ENCODE measurements around the gene RASGRF1.

RASGRF1 gene

GRCh38 chr15:79093352-79093935 is 2.9 kb upstream of the RASGRF1 start:
- Histone ChIP-seq H3K9me3 (replicated peaks; ENCODE audit: low read length) (no peaks in the 10 kb centered on the region), H3K4me3 (ENCODE audit: low read length) (no peak overlapping the region), H3K4me1 (ENCODE audit: control insufficient read depth, insufficient read depth, low read length) (peaks cover 3% of the 10 kb centered on the region), H3K9ac (ENCODE audit: low read depth, low read length) (no peak overlapping the region), H3K27me3 (ENCODE audit: control insufficient read depth, insufficient read depth, low read length) (peaks cover 79% of the 10 kb centered on the region), H3K4me2 (ENCODE audit: low read length) (no peak overlapping the region), H3K36me3 (ENCODE audit: insufficient read depth, low read length) (no peaks in the 10 kb centered on the region)

GRCh38 chr15:79092382-79092781 is 1.8 kb upstream of the RASGRF1 start:
- H3K27me3 ChIP-seq (ENCODE audit: control insufficient read depth, insufficient read depth, low read length), result peaks cover 90% of the 10 kb centered on the region
- H3K4me1 ChIP-seq (ENCODE audit: control insufficient read depth, insufficient read depth, low read length), result peaks cover 3% of the 10 kb centered on the region

GRCh38 chr15:79091204-79091867 is 756 bp upstream of the RASGRF1 start:
- no peak overlapping the region for H3K4me3 ChIP-seq (ENCODE audit: low read length)
- no peaks in the 10 kb centered on the region for H3K36me3 ChIP-seq (ENCODE audit: insufficient read depth, low read length)
- no peaks in the 10 kb centered on the region for H3K9me3 ChIP-seq (replicated peaks; ENCODE audit: low read length)
- H3K4me2 ChIP-seq (ENCODE audit: low read length), result peak overlapping the region; percentile 56
- H3K27me3 ChIP-seq (ENCODE audit: control insufficient read depth, insufficient read depth, low read length), result peaks cover 91% of the 10 kb centered on the region
- H3K9ac ChIP-seq (ENCODE audit: low read depth, low read length), result no peak overlapping the region
- peaks cover 3% of the 10 kb centered on the region for H3K4me1 ChIP-seq (ENCODE audit: control insufficient read depth, insufficient read depth, low read length)

More at GRCh38 chr15:79092382-79092781, 1.8 kb upstream of the RASGRF1 start:
- no peaks in the 10 kb centered on the region for H3K36me3 ChIP-seq (ENCODE audit: insufficient read depth, low read length)
- no peak overlapping the region for H3K4me2 ChIP-seq (ENCODE audit: low read length)
- no peak overlapping the region for H3K4me3 ChIP-seq (ENCODE audit: low read length)
- no peak overlapping the region for H3K9ac ChIP-seq (ENCODE audit: low read depth, low read length)
- no peaks in the 10 kb centered on the region for H3K9me3 ChIP-seq (replicated peaks; ENCODE audit: low read length)

GRCh38 chr15:79089890-79090486 is 592 bp downstream of the RASGRF1 start:
- Histone ChIP-seq H3K27me3 (ENCODE audit: control insufficient read depth, insufficient read depth, low read length) (peaks cover 90% of the 10 kb centered on the region), H3K4me2 (ENCODE audit: low read length) (no peak overlapping the region), H3K9ac (ENCODE audit: low read depth, low read length) (no peak overlapping the region), H3K4me1 (ENCODE audit: control insufficient read depth, insufficient read depth, low read length) (peaks cover 3% of the 10 kb centered on the region), H3K36me3 (ENCODE audit: insufficient read depth, low read length) (no peaks in the 10 kb centered on the region), H3K4me3 (ENCODE audit: low read length) (no peak overlapping the region), H3K9me3 (replicated peaks; ENCODE audit: low read length) (no peaks in the 10 kb centered on the region)

DNA sequence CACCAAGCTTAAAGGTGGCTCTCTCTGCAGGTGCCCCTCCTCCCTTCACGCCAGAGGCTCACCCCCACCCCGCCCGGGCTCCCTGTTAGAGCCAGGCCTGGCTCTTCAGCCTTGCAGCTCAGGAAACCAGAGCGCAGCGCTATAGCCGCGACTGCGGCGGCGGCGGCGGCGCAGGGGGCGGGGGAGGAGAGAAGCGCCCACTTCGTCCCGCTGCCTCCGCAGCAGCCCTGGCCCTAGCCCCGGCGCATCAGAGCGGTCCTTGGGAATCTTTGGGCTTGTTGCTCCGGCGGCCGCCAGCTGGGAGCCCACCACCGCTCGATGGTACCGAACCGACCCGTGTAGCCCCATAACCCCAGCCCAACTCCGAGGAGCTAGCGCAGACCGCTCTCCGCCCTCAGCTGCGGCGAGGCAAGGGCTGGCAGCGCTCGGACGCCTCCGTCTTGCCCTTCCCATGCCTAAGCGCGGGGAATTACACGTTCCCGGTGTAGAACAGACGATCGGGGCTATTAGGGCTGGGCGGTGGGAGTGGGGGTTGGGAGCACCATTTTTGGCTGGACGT is 1.2 kb downstream of the RASGRF1 start:
- H3K4me2 ChIP-seq (ENCODE audit: low read length), result no peak overlapping the region

GRCh38 chr15:79088426-79089205 is 2.0 kb downstream of the RASGRF1 start:
- H3K36me3 ChIP-seq (ENCODE audit: insufficient read depth, low read length), result no peaks in the 10 kb centered on the region
- H3K27me3 ChIP-seq (ENCODE audit: control insufficient read depth, insufficient read depth, low read length), result peaks cover 93% of the 10 kb centered on the region
- H3K9ac ChIP-seq (ENCODE audit: low read depth, low read length), result no peak overlapping the region
- H3K4me3 ChIP-seq (ENCODE audit: low read length), result no peak overlapping the region
- peaks cover 3% of the 10 kb centered on the region for H3K4me1 ChIP-seq (ENCODE audit: control insufficient read depth, insufficient read depth, low read length)
- H3K4me2 ChIP-seq (ENCODE audit: low read length), result no peak overlapping the region
- no peaks in the 10 kb centered on the region for H3K9me3 ChIP-seq (replicated peaks; ENCODE audit: low read length)

More for the DNA sequence above, 1.2 kb downstream of the RASGRF1 start:
- peaks cover 90% of the 10 kb centered on the region for H3K27me3 ChIP-seq (ENCODE audit: control insufficient read depth, insufficient read depth, low read length)
- H3K9ac ChIP-seq (ENCODE audit: low read depth, low read length), result no peak overlapping the region
- H3K9me3 ChIP-seq (replicated peaks; ENCODE audit: low read length), result no peaks in the 10 kb centered on the region
- H3K4me1 ChIP-seq (ENCODE audit: control insufficient read depth, insufficient read depth, low read length), result peaks cover 3% of the 10 kb centered on the region
- no peaks in the 10 kb centered on the region for H3K36me3 ChIP-seq (ENCODE audit: insufficient read depth, low read length)
- no peak overlapping the region for H3K4me3 ChIP-seq (ENCODE audit: low read length)

- H3K4me1 ChIP-seq (ENCODE audit: control insufficient read depth, insufficient read depth, low read length), result peaks cover 3% of the 10 kb centered on the region
- no peaks in the 10 kb centered on the region for H3K36me3 ChIP-seq (ENCODE audit: insufficient read depth, low read length)
- H3K4me3 ChIP-seq (ENCODE audit: low read length), result no peak overlapping the region
- no peaks in the 10 kb centered on the region for H3K9me3 ChIP-seq (replicated peaks; ENCODE audit: low read length)
- H3K4me2 ChIP-seq (ENCODE audit: low read length), result no peak overlapping the region
- no peak overlapping the region for H3K9ac ChIP-seq (ENCODE audit: low read depth, low read length)
- peaks cover 98% of the 10 kb centered on the region for H3K27me3 ChIP-seq (ENCODE audit: control insufficient read depth, insufficient read depth, low read length)
These were observed 3.8 kb downstream of the RASGRF1 start for GRCh38 chr15:79086814-79087213.

DNA sequence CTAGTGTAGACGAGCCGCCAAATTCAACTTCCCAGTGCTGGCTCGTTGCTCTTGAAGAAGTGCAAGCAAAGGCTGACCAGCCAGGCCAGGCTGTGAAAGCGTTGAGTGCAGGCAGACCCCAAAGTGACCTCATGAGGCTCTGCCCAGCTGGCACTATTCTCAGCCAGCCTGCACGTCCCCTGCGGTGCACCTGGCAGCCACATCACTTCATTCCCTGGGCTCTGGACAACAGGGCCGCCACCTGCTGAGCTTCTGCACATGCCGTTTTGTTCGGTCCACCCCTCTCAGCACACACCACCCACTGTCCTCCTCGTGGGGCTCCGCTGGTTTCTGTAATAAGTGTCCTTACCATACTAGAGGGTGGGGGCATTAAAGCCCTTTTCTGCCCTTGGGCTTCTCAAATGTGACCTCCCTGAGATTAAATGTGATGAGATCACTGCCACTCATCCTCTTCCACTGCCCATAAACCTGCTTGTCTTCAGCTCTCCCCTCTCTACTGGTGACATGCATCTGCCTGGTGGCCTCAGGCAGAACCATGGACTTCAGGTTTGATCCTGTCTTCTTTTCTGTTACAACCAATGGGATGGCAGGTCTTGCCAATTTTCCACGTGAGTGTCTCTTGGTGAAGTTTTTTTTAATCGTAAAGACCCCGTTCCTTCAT is 6.1 kb downstream of the RASGRF1 start:
- Histone ChIP-seq H3K4me1 (ENCODE audit: control insufficient read depth, insufficient read depth, low read length) (no peaks in the 10 kb centered on the region), H3K27me3 (ENCODE audit: control insufficient read depth, insufficient read depth, low read length) (peaks cover 79% of the 10 kb centered on the region), H3K36me3 (ENCODE audit: insufficient read depth, low read length) (no peaks in the 10 kb centered on the region), H3K9me3 (replicated peaks; ENCODE audit: low read length) (no peaks in the 10 kb centered on the region), H3K9ac (ENCODE audit: low read depth, low read length) (no peak overlapping the region), H3K4me2 (ENCODE audit: low read length) (no peak overlapping the region), H3K4me3 (ENCODE audit: low read length) (no peak overlapping the region)

DNA sequence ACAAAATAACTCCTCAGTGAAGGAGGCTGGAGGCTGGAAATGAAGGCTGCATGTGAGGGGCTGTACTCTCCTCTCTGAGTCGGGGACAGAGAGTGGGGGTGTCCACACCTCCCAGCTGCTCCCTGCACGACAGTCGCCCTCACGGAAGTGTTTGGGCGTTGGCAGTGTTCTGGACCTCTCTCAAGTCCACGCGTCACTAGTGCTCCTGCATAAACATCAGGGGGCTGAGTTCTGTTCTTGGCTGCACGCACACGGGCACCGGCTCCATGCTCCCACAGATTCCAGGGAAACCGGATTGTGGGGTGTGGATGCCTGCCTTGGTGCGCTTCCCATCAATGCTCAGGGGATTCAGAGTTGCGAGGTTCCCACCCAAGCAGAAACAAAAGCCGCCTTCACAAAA is 7.4 kb downstream of the RASGRF1 start:
- Histone ChIP-seq H3K4me3 (ENCODE audit: low read length) (no peak overlapping the region), H3K4me1 (ENCODE audit: control insufficient read depth, insufficient read depth, low read length) (no peaks in the 10 kb centered on the region), H3K9me3 (replicated peaks; ENCODE audit: low read length) (no peaks in the 10 kb centered on the region), H3K27me3 (ENCODE audit: control insufficient read depth, insufficient read depth, low read length) (peaks cover 66% of the 10 kb centered on the region), H3K36me3 (ENCODE audit: insufficient read depth, low read length) (no peaks in the 10 kb centered on the region), H3K4me2 (ENCODE audit: low read length) (no peak overlapping the region), H3K9ac (ENCODE audit: low read depth, low read length) (no peak overlapping the region)

DNA sequence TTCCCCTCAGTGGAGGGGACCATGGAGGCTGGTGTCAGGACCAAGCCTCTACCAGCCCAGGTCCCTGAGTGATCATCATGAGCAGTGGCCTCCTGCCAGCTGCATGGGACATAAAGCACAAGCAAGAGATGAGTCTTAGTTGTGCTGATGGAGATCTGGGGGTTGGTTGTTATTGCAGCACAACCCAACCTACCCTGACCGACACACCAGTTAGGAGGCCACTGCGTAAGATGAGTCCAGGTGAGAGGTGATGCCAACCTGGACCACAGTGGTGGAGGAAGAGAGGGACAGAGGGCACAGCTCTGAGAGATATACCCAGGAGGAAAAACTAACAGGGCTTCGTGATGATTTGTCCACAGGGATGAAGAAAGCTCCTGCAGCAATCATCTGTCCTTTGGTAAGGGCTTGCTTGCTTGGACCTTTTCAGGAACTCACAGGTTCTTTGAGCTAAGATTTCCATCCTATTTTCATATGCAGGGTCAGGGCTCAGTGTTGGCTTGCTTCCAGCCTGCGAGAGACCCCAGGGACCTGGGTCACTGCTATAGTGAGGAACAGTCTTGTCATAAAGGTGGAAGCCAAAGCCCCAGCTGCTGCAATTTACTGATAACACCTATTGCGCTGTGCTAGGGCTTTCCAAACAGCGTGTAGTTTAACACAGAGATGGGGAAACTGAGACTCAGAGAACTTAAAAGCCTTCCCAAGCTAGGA is 8.1 kb downstream of the RASGRF1 start:
- Histone ChIP-seq H3K36me3 (ENCODE audit: insufficient read depth, low read length) (no peaks in the 10 kb centered on the region), H3K4me2 (ENCODE audit: low read length) (no peak overlapping the region), H3K4me1 (ENCODE audit: control insufficient read depth, insufficient read depth, low read length) (no peaks in the 10 kb centered on the region), H3K27me3 (ENCODE audit: control insufficient read depth, insufficient read depth, low read length) (peaks cover 60% of the 10 kb centered on the region), H3K9me3 (replicated peaks; ENCODE audit: low read length) (no peaks in the 10 kb centered on the region), H3K4me3 (ENCODE audit: low read length) (no peak overlapping the region), H3K9ac (ENCODE audit: low read depth, low read length) (no peak overlapping the region)
